GM18951 (cell line): ENCODE measurements around the gene SNX21.
A peak's percentile ranks its signal among the peaks of the same experiment; 100 is the strongest.
"Not testable (repeated sequence)": the region's sequence is repeated elsewhere in the genome, so short reads cannot be mapped to it uniquely, and the experiment has no call there.

ENCODE experiments used
- POLR2A ChIP-seq: IDR thresholded peaks from 4 replicates; pipeline ENCODE4 v1.6.1; 2011; ENCODE audit warnings: mild to moderate bottlenecking; ENCODE audit not compliant: insufficient read length, insufficient read depth; ENCODE audit errors: extremely low read depth
- in situ Hi-C: fragments of 300-500 bp; cut with MboI; formaldehyde crosslinking; loops from one replicate; pipeline ENCODE4 v1.12.0; 2022; ENCODE audit warnings: low sequenced_read_pairs, mixed read lengths, inconsistent platforms; ENCODE audit not compliant: unreplicated experiment

Gene SNX21

DNA sequence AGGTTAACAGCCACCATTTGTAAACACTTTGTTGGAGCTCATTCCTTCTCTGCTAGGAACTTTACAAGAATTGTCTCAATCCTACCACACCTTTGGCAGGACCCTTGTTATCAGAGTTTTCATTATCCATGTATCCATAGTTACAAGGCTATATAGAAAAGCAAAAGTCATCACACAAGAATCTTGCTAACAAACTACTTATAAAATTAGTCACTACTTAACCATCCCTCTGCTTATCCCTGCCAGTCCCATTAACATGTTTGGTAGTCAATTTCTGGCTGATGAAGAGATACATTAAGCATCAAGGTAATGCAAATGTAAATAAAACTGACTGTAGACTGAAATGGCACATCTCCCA lies 34.2 kb downstream of the SNX21 start:
- in situ Hi-C loops, result no loop called here
- no peak for TF ChIP-seq POLR2A

DNA sequence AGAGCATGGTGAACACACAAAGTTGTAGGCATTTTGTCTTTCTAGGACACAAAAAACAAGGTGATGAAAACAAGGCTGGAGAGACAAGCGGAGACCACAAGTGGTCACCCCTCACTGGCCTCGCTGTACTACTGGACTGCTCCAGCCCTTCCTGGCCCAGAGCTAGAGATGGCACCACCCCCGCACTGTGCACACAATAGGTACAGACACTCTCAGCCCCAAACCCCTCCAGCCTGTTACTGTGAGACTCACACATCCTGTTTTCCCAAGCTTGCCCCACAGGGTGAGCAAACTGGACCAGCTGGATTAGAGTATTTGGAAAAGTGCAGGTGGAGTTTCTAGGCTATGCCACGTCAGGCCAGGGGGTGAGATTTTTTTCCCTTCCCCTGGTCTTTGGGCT lies 39.0 kb downstream of the SNX21 start:
- no peak for TF ChIP-seq POLR2A
- in situ Hi-C loops, result no loop called here

DNA sequence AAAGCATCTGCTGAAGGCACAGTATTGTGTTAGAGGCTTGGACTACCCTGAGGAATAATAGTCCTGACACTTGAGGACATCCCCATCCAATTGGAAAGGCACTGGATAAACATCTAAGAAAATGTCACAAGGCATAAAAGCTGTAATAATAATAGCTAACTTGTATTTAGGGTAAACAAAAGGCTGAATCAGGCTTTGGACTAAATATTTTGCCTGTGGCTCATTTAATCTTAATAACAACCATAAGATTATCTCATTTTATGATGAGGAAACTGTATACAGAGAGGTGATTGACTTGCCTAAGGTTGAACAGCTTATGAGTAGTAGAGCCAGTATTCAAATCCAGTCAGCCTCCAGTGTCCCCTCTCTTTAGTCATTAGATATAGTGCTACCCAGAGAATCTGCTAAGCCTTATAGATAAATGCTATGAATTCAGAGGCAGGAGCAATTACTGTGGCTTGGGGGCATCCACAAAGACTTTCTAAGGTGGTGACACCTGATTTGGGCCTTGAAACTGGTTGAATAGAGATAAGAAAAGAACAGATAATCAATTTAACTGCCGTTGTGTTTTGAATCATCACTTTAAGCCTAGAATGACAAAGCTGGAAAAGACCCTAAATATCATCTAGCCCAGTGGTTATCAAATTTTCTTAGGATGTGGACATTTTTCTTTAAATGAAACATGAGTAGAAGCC lies 40.0 kb downstream of the SNX21 start:
- no peak for TF ChIP-seq POLR2A
- in situ Hi-C loops, result no loop called here

DNA sequence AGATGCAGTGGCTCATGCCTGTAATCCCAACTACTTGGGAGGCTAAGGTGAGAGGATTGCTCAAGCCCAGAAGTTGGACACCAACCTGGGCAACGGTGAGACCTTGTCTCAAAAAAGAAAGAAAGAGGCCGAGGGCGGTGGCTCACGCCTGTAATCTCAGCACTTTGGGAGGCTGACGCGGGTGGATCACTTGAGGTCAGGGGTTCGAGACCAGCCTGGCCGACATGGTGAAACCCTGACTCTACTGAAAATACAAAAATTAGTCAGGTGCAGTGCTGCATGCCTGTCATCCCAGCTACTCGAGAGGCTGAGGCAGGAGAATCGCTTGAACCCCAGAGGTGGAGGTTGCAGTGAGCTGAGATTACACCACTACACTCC lies 40.5 kb downstream of the SNX21 start:
- in situ Hi-C loops, result not testable (repeated sequence)

DNA sequence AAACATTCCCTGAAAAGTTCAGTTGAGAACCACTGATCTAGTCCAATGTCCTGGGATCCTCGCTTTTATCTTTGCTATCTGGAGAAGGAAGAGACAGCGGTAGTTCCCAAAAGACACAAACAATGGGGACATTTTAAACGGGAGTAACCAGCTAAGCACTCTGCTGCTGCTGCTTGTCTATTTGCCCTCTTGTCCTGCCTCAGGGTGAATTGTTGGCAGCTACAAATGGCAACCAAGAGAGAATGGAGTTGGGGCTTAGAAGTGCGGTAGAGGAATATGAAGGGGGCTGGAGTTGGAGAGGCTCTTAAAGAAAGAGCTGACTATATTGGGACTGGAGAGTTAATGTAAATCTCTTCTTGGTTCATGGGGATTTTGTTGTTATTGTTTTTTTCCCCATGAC lies 41.0 kb downstream of the SNX21 start:
- TF ChIP-seq POLR2A, result no peak
- in situ Hi-C loops, result no loop called here

DNA sequence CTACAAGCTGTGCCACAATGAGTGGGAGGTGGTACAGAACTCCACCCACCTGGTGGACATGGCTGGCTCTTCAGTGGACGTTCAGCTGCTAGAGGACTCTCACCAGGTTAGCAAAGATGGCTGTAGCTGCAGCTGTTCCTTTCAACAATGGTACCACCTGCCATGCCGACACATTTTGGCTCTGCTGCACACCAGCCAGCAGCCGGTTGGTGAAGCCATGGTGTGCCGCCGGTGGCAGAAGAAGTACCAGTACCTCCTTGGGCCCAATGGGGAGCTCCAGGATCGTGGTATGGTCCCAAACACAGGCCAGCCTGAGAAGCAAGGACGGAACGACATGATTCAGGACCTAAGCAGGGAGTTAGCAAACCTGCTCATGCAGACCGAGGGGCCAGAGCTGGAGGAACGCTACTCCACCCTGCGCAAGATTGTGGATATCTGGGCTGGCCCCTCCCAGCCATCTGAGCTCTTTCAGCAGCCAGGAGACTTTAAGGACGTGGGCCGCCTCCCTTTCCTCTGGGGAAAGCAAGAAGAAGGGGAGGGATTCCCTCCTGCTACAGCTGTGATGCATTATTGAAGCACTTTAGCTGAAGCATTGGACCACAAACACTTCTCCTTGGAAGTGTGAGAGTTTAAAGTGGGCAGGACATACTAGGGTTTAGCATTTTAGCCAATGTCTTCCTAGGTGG lies 44.6 kb downstream of the SNX21 start:
- TF ChIP-seq POLR2A, result no peak
- in situ Hi-C loops, result no loop called here

DNA sequence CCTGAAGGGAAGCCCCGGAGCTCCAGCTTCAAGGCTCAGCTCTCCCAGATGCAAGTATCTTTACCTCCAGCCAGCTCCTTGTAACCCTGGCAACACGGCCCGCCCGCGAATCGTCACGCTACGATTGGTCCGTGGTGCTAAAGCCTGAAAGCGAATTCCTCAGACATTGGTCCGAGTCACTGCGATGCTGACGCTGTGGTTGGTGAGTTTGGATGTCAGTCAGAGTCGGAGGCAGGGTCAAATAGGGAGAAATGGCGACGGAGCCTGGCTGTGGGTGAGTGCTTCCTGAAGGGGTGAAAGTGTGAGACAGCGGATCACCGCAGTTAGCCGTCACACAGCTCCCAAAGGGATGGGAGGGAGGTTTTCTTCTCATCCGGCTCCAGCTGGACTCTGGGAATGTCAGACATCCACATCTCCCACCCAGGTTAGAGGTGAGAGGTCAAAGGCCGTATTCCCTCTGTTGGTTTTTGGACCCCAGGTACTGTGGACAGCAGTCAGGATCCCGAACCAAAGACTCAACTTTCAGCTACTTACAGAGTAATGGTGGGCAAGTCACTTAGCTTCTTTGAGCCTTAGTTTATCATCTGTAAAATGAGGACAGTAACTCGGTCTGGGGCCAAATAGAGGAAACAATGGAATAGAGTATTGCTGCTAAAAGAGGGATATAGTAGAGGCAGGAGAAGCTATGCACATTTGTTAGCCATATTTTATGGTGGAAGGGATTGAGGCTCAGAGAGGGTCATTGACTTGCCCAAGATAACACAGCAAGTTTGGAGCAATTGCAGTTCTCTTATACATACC lies 47.6 kb downstream of the SNX21 start, which contains the start of gene ZSWIM1:
ZSWIM1 (plus strand) TSS at position 240 of the 801 bp plus-strand sequence. CDS start 1,366 bp downstream, outside the sequence.
- in situ Hi-C loops, result no loop called here
- peak; percentile 86 for TF ChIP-seq POLR2A

DNA sequence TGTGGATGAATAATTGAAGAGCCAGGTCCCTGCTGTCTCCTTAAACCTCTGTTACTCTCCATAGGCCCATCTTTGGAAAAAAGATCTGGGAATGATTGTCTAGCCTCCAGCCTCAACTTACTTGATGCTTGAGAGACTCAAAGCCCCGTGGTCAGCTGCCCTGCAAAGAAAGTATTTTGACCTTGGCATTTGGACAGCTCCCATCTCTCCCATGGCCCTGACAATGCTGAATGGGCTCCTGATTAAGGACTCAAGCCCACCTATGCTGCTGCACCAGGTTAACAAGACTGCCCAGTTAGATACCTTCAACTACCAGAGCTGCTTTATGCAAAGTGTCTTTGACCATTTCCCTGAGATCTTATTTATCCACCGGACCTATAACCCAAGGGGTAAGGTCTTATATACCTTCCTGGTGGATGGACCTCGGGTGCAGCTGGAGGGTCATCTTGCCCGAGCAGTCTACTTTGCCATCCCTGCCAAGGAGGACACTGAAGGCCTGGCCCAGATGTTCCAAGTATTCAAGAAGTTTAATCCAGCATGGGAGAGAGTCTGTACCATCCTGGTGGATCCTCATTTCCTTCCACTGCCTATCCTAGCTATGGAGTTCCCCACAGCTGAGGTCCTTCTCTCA lies 49.0 kb downstream of the SNX21 start:
- TF ChIP-seq POLR2A, result no peak
- in situ Hi-C loops, result no loop called here

DNA sequence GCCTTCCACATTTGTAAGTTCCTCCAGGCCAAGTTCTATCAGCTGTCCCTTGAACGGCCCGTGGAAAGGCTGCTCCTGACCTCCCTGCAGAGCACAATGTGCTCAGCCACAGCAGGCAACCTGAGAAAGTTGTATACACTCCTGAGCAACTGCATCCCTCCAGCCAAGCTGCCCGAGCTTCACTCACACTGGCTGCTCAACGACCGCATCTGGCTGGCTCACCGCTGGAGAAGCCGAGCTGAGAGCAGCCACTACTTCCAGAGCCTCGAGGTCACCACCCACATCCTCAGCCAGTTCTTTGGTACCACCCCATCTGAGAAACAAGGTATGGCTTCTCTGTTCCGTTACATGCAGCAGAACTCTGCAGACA lies 49.5 kb downstream of the SNX21 start:
- in situ Hi-C loops, result no loop called here
- TF ChIP-seq POLR2A, result no peak

DNA sequence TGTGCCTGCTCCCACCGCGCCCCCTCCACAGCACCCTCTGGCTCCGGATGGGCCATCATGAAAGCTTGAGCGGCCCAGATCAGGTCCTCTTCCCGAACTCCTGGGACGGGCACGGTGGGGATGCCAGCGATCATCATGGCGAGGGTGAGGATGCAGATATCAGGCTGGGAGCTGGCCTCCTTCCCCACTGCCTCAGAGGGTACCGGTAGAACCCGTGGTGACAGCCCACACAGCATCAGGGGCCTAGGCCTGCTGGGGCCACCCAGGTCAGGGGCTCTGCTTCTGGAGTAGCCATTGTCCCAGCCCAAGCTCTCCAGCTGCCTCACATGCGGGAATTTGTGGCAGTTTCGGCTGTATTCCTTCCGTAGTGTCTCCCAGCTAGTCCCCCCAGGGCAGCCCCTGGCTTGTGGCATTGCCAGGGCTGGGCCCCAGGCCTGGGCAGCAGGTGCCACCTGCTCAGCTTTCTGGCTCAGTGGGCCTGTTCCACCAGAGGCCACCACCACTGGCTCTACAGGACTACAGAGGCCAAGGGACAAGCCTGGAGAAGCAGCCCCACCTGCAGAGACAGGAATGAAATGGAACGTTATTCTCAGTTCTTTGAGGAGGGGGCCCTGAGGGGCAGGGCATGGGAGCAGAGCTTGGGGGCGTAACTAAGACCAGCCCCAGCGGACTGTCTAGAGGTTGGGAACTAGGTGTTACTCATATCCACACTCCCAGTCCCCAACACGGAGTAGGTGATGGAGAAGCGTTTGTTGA lies 53.2 kb downstream of the SNX21 start:
- in situ Hi-C loops, result no loop called here
- no peak for TF ChIP-seq POLR2A

DNA sequence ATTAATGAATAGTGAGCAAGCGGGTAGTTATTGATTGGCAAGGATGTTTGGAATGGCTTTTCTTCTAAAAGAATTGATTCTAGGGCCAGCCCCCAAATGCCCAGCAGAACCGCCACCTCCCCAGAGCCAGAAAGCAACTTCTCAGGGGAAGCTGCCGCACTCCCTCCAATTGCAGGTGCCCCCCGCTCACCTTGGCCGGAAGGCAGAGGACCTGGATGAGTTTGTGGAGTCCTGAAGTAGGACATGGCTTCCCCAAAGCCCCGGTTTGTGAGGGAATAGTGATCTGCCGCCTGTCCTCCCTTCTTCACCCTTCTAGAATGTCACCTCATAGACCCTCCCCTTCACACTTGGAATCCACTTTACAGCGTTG lies 53.7 kb downstream of the SNX21 start, which contains the start of gene SPATA25:
SPATA25 (minus strand) TSS at position 277 of the 370 bp plus-strand sequence; CDS start at position 245, 32 bp downstream.
- in situ Hi-C loops, result no loop called here
- TF ChIP-seq POLR2A, result no peak

DNA sequence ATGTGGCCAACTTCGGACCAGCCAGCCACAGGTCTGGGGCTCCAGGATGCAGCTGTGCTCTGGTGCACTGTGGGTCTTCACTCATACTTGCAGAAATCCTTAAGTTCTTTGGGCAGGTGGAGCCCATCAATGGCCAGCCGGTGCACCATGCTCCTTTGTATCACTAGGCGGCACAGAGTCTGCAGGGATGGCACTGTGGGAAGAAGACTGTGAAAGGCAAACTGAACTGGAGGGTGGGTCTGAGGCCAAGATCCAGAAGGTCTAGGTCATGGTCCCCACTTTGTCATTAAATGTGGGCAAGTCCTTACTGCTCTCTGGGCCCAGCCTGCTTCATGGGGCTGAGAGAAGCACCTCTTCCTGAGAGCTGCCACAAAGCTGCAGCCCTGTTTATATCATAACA lies 55.1 kb downstream of the SNX21 start:
- in situ Hi-C loops, result no loop called here
- TF ChIP-seq POLR2A, result no peak
